ENCODE measurements around the gene OR52D1. TPM values are rescaled to one million over a fixed set of nuclear protein-coding genes. Genes with fewer than 3 reads are reported as not detected.
A peak's percentile ranks its signal among the peaks of the same experiment; 100 is the strongest.

The OR52D1 gene
- total RNA-seq, 3 donors from 2014 or later: not detected

DNA sequence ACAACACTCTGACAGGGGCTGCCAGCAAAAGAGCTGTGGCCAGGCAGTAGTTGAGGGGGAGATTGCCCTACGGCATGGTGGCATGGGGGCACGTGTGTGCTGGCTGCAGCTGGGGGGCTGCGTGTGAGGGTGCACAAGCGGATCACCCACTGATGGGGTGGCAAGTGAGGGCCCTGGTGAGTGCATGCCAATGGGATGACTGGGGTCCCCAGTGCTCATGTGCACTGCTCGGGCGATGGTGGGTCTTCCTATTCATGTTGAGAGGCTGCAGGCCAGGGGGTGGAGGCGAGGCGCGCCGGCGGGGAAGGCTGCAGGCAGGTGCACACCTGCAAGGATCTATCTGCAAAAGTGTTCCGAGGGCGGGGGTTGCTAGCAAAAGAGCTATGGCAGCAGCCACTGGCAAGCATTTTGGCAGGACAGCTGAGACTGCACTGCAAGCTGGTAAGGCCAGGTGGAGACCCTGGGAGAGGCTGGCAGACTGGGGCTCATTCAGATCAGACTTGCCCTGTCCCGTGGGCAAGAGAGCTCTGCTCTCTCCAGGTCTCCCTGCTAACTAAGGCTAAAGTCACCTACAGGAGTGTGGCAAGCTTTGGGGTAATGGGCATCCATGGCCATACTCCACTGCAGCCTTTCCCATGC lies 27.4 kb upstream of the OR52D1 start:
- no peak overlapping the region for H3K4me3 ChIP-seq
- no peak for DNase-seq (ENCODE audit: low spot score in 2 of 2)
- intact Hi-C loops (cut with DNase I; ENCODE audit: low total_unique reads): loop anchor here (5.0 kb wide), 1 partner anchor 251 kb away; no protein-coding TSS in a partner anchor

DNA sequence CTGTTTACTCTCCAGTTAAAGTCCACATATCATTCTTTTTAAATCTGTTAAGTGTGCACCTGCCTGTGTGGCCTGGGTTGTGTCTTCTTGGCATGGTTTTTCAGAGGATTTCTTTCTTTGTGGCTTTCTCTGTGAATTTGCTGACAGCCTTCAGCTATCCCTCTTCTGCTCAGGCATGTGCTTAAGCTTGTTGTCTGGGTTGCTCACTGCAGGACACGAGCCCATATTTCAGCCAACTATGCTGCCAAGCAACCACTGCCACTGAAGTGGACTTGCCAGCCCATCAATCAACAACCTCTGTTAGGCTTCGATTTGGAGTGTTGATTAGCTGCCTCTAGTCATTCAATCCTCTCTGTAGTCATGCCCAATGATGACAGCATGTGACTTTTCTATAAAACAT lies 21.0 kb upstream of the OR52D1 start:
- TF ChIP-seq, protein P1, sequence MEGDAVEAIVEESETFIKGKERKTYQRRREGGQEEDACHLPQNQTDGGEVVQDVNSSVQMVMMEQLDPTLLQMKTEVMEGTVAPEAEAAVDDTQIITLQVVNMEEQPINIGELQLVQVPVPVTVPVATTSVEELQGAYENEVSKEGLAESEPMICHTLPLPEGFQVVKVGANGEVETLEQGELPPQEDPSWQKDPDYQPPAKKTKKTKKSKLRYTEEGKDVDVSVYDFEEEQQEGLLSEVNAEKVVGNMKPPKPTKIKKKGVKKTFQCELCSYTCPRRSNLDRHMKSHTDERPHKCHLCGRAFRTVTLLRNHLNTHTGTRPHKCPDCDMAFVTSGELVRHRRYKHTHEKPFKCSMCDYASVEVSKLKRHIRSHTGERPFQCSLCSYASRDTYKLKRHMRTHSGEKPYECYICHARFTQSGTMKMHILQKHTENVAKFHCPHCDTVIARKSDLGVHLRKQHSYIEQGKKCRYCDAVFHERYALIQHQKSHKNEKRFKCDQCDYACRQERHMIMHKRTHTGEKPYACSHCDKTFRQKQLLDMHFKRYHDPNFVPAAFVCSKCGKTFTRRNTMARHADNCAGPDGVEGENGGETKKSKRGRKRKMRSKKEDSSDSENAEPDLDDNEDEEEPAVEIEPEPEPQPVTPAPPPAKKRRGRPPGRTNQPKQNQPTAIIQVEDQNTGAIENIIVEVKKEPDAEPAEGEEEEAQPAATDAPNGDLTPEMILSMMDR (IDR thresholded peaks at IDR 0.05): no peak
- TF ChIP-seq POLR2A (IDR thresholded peaks at IDR 0.05) (no peak), POLR2AphosphoS5 (IDR thresholded peaks at IDR 0.05) (no peak)
- no peaks in the 10 kb centered on the region for H3K36me3 ChIP-seq
- no peak for DNase-seq (ENCODE audit: low spot score in 2 of 2)
- H3K27ac ChIP-seq: no peak overlapping the region
- no peaks in the 10 kb centered on the region for H3K4me1 ChIP-seq
- no peak overlapping the region for H3K4me3 ChIP-seq
- intact Hi-C loops (cut with DNase I; ENCODE audit: low total_unique reads): no loop called here
- H3K9me3 ChIP-seq: no peaks in the 10 kb centered on the region
- H3K27me3 ChIP-seq: no peaks in the 10 kb centered on the region

More for the DNA sequence above, 27.4 kb upstream of the OR52D1 start:
- Histone ChIP-seq H3K36me3 (no peaks in the 10 kb centered on the region), H3K27ac (no peak overlapping the region), H3K27me3 (no peaks in the 10 kb centered on the region), H3K4me1 (no peaks in the 10 kb centered on the region), H3K9me3 (no peaks in the 10 kb centered on the region)
- no peak for TF ChIP-seq POLR2AphosphoS5 (IDR thresholded peaks at IDR 0.05)
- no peak for TF ChIP-seq POLR2A (IDR thresholded peaks at IDR 0.05)
- TF ChIP-seq, protein P1 (IDR thresholded peaks at IDR 0.05): no peak

DNA sequence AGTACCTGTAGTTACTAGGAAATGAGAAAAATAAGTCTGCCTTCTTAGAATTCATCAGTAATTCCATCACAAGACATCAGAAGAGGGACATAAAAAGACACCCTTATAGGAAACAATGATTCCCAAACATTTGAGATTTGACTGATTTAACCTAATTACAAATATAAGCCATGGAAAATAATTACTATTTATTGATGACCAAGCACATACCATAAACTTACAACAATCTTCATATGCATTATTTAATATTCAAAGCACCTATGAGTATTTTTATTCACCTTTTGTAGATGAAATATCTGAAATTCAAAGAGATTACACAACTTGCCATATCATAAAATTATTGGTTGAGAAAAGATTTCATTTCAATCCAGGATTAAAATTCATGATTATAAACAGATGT lies 14.6 kb upstream of the OR52D1 start:
- no peak overlapping the region for H3K27ac ChIP-seq
- TF ChIP-seq POLR2A (IDR thresholded peaks at IDR 0.05) (no peak), POLR2AphosphoS5 (IDR thresholded peaks at IDR 0.05) (no peak)
- TF ChIP-seq, protein P1 (IDR thresholded peaks at IDR 0.05): no peak
- no peaks in the 10 kb centered on the region for H3K27me3 ChIP-seq
- intact Hi-C loops (cut with DNase I; ENCODE audit: low total_unique reads): no loop called here
- H3K4me1 ChIP-seq: no peaks in the 10 kb centered on the region
- H3K9me3 ChIP-seq: no peaks in the 10 kb centered on the region
- no peak for DNase-seq (ENCODE audit: low spot score in 2 of 2)
- no peaks in the 10 kb centered on the region for H3K36me3 ChIP-seq
- H3K4me3 ChIP-seq: no peak overlapping the region

DNA sequence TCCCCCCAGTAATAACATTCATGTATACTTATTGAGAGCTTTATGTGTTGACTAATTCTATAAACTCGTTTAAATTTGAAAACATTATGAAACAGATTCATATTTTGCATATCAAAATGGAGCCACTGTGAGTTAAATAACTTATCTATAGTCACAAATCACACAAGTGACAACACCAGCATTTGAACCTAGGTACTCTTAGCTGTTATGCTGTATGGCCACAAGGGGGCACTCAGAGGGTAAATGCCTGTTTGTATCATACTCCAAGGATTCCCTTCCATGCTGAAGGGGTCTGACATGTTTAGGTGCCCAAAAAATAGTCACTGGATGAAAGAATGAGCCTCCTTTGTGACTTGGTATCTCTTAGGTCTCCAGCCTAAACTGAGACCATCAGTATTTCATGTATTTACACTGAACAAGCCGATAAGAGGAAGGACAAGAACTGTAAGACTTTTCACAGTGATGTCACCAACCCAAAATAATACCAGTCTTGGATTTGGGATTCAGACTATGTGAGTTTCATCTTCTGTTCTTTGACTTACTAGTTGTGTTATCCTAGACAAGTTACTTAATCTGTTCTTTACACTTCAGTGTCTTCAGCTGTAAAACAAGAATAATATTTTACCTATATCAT lies 12.2 kb upstream of the OR52D1 start:
- no peaks in the 10 kb centered on the region for H3K4me1 ChIP-seq
- no peak for DNase-seq (ENCODE audit: low spot score in 2 of 2)
- H3K9me3 ChIP-seq: no peaks in the 10 kb centered on the region
- H3K36me3 ChIP-seq: no peaks in the 10 kb centered on the region
- no peak overlapping the region for H3K27ac ChIP-seq
- TF ChIP-seq POLR2AphosphoS5 (IDR thresholded peaks at IDR 0.05) (no peak), POLR2A (IDR thresholded peaks at IDR 0.05) (no peak)
- TF ChIP-seq, protein P1 (IDR thresholded peaks at IDR 0.05): peak; percentile 61 to 68 (median 64)
- no peak overlapping the region for H3K4me3 ChIP-seq
- intact Hi-C loops (cut with DNase I; ENCODE audit: low total_unique reads): no loop called here
- no peaks in the 10 kb centered on the region for H3K27me3 ChIP-seq

DNA sequence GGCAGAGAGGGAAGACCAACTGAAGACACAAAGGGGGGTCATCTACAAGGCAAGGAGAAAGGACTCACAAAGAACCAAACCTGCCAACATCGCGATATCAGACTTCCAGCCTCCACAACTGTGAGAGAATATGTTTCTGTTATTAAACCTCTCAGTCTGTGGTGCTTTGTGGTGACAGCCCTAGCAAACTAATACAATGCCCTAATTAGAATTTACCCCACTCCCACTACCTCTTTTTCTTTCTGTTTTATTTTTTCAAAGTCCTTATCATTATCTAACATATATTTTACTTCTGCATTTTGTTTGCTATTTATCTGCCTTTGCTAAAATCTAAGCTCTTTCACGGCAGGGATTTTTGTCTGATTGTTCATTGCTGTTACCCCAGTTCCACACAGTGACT lies 2.5 kb upstream of the OR52D1 start:
- H3K36me3 ChIP-seq: no peaks in the 10 kb centered on the region
- H3K27ac ChIP-seq: no peak overlapping the region
- TF ChIP-seq POLR2AphosphoS5 (IDR thresholded peaks at IDR 0.05) (no peak), POLR2A (IDR thresholded peaks at IDR 0.05) (no peak)
- TF ChIP-seq, protein P1 (IDR thresholded peaks at IDR 0.05): no peak
- DNase-seq (ENCODE audit: low spot score in 2 of 2): no peak
- intact Hi-C loops (cut with DNase I; ENCODE audit: low total_unique reads): no loop called here
- H3K9me3 ChIP-seq: no peaks in the 10 kb centered on the region
- H3K4me3 ChIP-seq: no peak overlapping the region
- H3K4me1 ChIP-seq: no peaks in the 10 kb centered on the region
- no peaks in the 10 kb centered on the region for H3K27me3 ChIP-seq
